GM21526 (cell line): ENCODE measurements around the gene DGKD.

Experiments
- ATAC-seq: cut with Tn5 transposase; IDR thresholded peaks from one replicate; pipeline ENCODE4 v1.9.1; 2021; ENCODE audit warnings: moderate library complexity; ENCODE audit not compliant: unreplicated experiment, low FRiP score

Gene DGKD

GRCh38 chr2:233470839-233471238 is 116.5 kb downstream of the DGKD start:
- ATAC-seq: no peak

GRCh38 chr2:233471291-233472035 is 117.2 kb downstream of the DGKD start:
- no peak for ATAC-seq

DNA sequence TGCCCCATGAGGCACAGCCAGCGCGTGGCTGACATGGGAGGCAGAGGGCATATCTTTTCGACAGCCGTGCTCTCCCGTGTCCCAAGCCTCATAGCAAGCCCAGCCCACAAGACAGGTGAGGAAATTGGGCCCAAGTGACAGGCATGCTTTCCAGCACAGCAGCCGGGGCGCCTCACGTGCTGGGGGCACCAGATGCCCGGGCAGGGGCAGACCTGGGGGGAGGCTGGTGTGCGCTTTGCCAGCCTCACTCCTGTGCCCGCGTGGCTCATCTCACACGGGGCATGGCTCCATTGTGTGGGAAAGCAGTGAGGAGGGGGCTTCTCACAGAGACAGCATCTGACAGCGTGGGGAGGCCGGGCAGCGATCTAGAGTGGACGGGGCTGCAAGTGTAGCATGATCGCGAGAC is 119.1 kb downstream of the DGKD start:
- ATAC-seq: no peak

- no peak for ATAC-seq
Measured at GRCh38 chr2:233473878-233474277, 119.6 kb downstream of the DGKD start.

- no peak for ATAC-seq
Measured at GRCh38 chr2:233474308-233475160, 120.2 kb downstream of the DGKD start.

DNA sequence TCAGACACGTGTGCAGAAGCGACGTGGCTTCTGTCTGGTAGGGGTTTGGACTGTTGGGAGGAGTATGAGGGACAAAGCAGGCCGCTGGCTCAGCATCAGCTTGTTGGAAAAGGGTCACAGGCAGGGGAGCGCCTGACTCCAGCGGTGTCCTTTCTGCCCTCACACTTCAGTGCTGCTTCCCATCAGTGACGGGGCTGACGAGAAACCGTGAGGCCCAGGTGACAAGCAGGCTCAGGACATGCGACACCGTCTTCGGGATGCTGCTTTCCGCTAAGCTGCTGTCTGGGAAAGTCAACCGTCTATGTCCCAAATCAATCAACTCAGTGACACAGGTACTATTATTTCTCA is 121.7 kb downstream of the DGKD start:
- no peak for ATAC-seq

GRCh38 chr2:233476651-233477547 is 122.6 kb downstream of the DGKD start:
- no peak for ATAC-seq

DNA sequence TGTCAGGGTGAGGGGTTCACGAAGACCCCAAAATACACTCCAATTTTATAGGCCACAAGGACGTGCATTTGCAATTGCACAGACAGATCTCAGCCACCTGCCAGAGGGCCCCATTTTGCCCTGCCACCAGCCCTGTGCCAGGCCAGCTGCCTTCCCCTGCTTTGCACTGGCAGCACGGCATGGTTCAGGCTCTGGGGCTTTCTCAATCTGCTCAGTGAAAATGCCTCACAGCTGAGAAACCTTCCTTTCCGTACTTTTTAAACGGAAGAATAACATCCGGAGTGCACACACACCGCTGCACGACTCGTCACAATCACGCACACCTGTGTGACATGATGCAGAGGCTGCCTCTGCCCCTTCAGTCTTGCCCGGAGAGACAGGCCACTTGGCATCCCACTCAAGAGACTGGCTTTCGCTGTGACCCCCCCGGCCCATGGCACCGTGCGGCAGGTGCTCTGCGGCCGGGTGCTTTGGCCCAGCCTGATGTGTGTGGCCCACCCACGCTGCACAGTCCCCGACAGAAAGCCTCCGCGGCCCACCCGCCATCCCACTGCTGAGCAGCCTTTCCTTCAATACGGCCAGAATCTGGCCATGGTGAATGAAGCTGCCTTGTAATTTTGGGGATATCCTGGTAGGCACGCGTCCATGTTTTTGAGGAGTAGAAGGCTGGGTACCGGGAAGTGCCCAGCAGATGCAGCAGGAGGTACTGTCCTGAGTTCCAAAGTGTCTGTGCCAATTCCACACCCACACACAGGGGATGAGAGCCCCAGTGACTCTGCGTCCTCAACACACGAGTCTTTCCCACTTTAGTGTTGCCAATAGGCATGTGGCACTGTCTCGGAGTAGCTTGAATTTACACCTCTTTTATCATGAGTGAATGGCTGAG is 123.5 kb downstream of the DGKD start:
- ATAC-seq: no peak

- no peak for ATAC-seq
Measured at GRCh38 chr2:233479616-233480489, 125.6 kb downstream of the DGKD start.

- no peak for ATAC-seq
Measured at GRCh38 chr2:233480490-233481202, 126.4 kb downstream of the DGKD start.

GRCh38 chr2:233481368-233482142 is 127.3 kb downstream of the DGKD start:
- ATAC-seq: no peak

- no peak for ATAC-seq
Measured at GRCh38 chr2:233482616-233483015, 128.3 kb downstream of the DGKD start.

DNA sequence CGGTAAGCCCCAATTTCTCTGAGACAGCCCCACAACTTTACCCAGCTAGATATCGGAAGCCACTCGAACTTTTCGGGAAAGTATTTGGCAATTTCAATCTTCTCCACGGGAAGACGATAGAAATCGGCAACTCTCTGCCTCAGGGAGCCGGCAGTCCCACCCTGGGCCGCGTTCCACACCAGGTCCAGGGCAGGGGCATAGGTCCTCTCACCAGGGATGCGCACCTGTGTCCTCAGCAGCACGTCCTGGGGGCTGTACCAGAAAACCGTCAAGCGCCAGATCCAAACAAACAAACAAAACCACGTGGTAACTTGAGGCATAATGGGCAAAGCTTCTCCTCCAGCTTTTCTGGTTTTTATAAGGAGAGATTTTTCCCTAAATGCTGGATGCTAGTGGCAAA is 131.4 kb downstream of the DGKD start:
- ATAC-seq: no peak

- ATAC-seq: no peak
Measured at GRCh38 chr2:233486357-233486756, 132.1 kb downstream of the DGKD start.

DNA sequence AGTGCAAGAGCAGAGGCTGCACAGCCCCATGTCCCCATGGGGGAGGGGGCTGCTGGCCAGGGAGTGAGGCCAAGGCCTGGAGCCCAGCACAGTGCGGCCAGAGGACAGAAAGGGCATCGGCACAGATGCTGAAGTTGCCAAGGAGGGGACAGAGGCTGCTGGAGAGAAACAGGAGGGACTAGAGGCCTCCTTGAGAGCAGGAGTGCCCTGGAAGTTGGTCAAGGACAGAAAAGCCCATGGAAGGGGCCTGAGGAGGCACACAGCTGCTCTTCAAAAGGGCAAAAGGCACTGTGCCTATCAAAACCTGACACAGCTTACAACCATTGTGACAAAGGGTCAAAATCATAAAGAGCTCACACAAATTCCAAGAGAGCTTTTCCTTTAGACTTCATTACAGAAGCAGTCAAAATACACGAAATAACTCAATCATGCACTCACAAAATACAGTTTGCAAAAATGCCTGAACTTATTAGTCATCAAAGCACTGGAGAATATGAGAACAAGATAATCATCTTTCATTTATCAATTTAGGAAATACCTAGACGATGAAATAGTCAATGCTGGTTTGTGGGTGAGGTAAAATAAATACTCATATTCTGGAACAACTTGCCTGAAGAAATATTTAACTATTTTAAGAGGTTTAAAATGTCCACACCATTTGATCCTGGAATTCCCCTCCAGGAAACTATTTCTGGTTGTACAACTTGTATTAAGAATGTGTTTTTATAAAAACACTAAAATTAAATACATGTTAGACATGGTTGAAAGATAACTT is 132.7 kb downstream of the DGKD start:
- ATAC-seq: no peak

- no peak for ATAC-seq
Measured at GRCh38 chr2:233487748-233488345, 133.6 kb downstream of the DGKD start.

DNA sequence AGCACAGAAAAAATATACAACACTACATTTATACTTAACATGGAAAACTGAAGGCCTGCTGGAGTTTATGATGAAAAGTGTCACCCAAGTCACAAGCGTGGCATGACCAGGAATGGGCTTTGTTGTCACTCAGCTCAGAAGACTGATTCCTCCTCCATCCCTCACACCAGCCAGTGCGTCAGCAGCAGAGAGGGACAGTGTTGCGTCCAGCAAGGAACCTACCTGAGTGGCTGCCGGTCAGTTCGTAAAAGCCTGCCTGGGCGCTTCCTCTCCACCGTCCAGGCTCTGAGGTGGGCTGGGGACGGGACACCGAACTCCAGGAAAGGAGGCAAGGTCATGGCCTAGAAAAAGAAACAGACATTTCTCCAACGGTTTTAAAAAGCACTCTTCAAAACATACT is 134.8 kb downstream of the DGKD start:
- ATAC-seq: no peak
